HG03565 (cell line): ENCODE data around the gene ASAP2.

ENCODE experiments used
- ATAC-seq: cut with Tn5 transposase; IDR thresholded peaks from one replicate; pipeline ENCODE4 v1.9.1; 2021; ENCODE audit warnings: mild to moderate bottlenecking, moderate library complexity; ENCODE audit not compliant: unreplicated experiment

The ASAP2 gene

GRCh38 chr2:9315280-9315847 lies 108.8 kb downstream of the ASAP2 start:
- no peak for ATAC-seq

GRCh38 chr2:9317559-9317958 lies 110.9 kb downstream of the ASAP2 start:
- ATAC-seq, result no peak

GRCh38 chr2:9318461-9319337 lies 112.1 kb downstream of the ASAP2 start:
- ATAC-seq, result no peak

- no peak for ATAC-seq
Measured at GRCh38 chr2:9319338-9319715, 112.7 kb downstream of the ASAP2 start.

GRCh38 chr2:9322576-9322975 lies 116.0 kb downstream of the ASAP2 start:
- ATAC-seq, result no peak

GRCh38 chr2:9325428-9325827 lies 118.8 kb downstream of the ASAP2 start:
- no peak for ATAC-seq

- no peak for ATAC-seq
Measured at GRCh38 chr2:9326975-9327374, 120.4 kb downstream of the ASAP2 start.

GRCh38 chr2:9327873-9328352 lies 121.3 kb downstream of the ASAP2 start:
- ATAC-seq, result no peak

GRCh38 chr2:9328931-9329330 lies 122.3 kb downstream of the ASAP2 start:
- no peak for ATAC-seq

- no peak for ATAC-seq
Measured at GRCh38 chr2:9329497-9329896, 122.9 kb downstream of the ASAP2 start.

- no peak for ATAC-seq
Measured at GRCh38 chr2:9330612-9331270, 124.1 kb downstream of the ASAP2 start.

- no peak for ATAC-seq
Measured at GRCh38 chr2:9331704-9332103, 125.1 kb downstream of the ASAP2 start.

GRCh38 chr2:9332136-9332852 lies 125.7 kb downstream of the ASAP2 start:
- no peak for ATAC-seq

- ATAC-seq, result no peak
Measured at GRCh38 chr2:9332853-9333245, 126.2 kb downstream of the ASAP2 start.

- no peak for ATAC-seq
Measured at GRCh38 chr2:9333591-9334171, 127.1 kb downstream of the ASAP2 start.

GRCh38 chr2:9334761-9335160 lies 128.1 kb downstream of the ASAP2 start:
- ATAC-seq, result no peak

- ATAC-seq, result no peak
Measured at GRCh38 chr2:9335322-9335832, 128.8 kb downstream of the ASAP2 start.

GRCh38 chr2:9336241-9336575 lies 129.6 kb downstream of the ASAP2 start:
- ATAC-seq, result peak; percentile 63

GRCh38 chr2:9336576-9337314 lies 130.1 kb downstream of the ASAP2 start:
- ATAC-seq, result no peak

GRCh38 chr2:9337901-9338300 lies 131.3 kb downstream of the ASAP2 start:
- ATAC-seq, result no peak
